IgD-negative memory B cell (primary cell): ENCODE measurements around the gene MIF4GD. TPM values are rescaled to one million over a fixed set of nuclear protein-coding genes. Genes with fewer than 3 reads are reported as not detected.

ENCODE experiments used
- H3K27ac Mint-ChIP-seq, 3 donors: one replicate each; pipeline ENCODE4 v1.8.0; 2020 to 2022; ENCODE audit warnings: mild to moderate bottlenecking in 3 of 3, mixed read lengths in 3 of 3, moderate library complexity in 1 of 3
- H3K27me3 Mint-ChIP-seq: one replicate; pipeline ENCODE4 v1.8.0; 2021; ENCODE audit warnings: mixed read lengths
- H3K36me3 Mint-ChIP-seq: one replicate; pipeline ENCODE4 v1.8.0; 2020; ENCODE audit warnings: mild to moderate bottlenecking, mixed read lengths
- H3K4me1 Mint-ChIP-seq, 3 donors: one replicate each; pipeline ENCODE4 v1.8.0; 2020 to 2022; ENCODE audit warnings: mixed read lengths in 3 of 3, mild to moderate bottlenecking in 1 of 3
- H3K4me3 Mint-ChIP-seq, 4 donors: one replicate each; pipeline ENCODE4 v1.8.0; 2020 to 2022; ENCODE audit warnings: mild to moderate bottlenecking in 4 of 4, mixed read lengths in 4 of 4, moderate library complexity in 3 of 4
- H3K9me3 Mint-ChIP-seq, 3 donors: one replicate each; pipeline ENCODE4 v1.8.0; 2020 to 2021; ENCODE audit warnings: mixed read lengths in 3 of 3, mild to moderate bottlenecking in 1 of 3
- polyA plus RNA-seq: library from polyadenylated mRNA; unstranded; fragments of 300-500 nt; fragmentation: Illumina TruSeq; gene quantifications from one replicate; pipeline ENCODE4 v1.2.3, GENCODE V29; 2021

The MIF4GD gene, protein sequence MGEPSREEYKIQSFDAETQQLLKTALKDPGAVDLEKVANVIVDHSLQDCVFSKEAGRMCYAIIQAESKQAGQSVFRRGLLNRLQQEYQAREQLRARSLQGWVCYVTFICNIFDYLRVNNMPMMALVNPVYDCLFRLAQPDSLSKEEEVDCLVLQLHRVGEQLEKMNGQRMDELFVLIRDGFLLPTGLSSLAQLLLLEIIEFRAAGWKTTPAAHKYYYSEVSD
- polyA plus RNA-seq, result 103 TPM

DNA sequence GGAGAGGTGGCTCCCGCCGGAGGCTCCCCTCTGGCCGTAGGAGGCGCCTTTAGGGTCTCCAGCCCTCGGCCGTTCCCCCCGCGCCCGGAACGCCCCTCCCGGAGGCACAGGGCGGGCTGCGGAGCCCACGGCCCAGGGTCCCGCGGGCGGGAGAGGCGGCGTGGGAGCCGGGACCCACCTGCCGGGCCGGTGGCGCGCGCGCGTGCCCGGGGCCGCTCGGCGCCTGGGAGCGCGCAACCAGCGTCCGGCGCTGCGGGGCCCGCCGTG lies at the start of gene MIF4GD:
Gene MIF4GD, minus strand, starts transcription at position 266 of the 267 bp plus-strand sequence. CDS start 1,036 bp downstream, outside the sequence.
- peak within 1 kb of the TSS; percentile 81 to 93 (median 93) for H3K4me3 Mint-ChIP-seq
- H3K27me3 Mint-ChIP-seq, result no peaks in the 10 kb centered on the region
- H3K27ac Mint-ChIP-seq, result peak within 1 kb of the TSS; percentile 16 to 91 (median 86)
- H3K9me3 Mint-ChIP-seq, result no peaks in the 10 kb centered on the region
- peaks cover 17 to 21% (median 18%) of the 10 kb centered on the region in 3 donors for H3K4me1 Mint-ChIP-seq
- peaks cover 3% of the 10 kb centered on the region for H3K36me3 Mint-ChIP-seq

DNA sequence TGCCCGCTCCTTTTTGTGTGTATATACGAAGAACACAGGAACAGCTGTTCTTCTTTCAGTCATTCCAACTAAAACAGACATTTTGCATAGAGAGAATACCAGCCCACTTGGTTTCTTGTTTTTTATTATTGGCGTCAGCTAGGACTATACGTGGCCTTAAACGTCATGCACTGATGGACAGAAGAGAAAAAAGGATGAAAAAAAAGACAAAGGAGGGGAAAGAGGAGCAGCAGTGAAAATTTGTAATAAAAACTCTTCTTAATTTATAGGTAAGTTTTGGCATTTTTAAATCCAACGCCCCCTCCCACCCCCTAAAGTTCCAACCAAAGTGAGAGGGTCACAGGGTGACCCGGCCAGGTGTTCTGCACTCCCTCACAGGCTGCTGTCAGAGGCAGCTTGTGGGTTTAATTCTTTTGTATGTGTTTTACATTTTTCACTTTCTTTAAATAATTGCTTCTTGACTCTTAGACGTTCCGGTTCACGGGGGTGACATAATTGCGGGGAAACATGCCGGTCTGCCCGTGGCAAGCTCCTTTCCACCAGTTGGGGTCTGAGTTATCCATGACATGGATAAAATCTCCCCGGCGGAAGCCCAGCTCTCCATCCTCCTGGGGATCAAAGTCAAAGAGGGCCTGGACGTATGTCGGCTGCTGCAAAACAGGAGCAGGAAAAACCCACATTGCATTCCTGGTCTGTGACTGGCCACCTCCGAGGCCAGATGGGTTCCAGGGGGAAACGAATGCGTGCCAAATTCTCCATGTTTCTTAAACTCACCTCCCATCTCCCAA lies 49.1 kb upstream of the MIF4GD start:
- H3K4me3 Mint-ChIP-seq, result peak overlapping the region; percentile 53 to 91 (median 60)

DNA sequence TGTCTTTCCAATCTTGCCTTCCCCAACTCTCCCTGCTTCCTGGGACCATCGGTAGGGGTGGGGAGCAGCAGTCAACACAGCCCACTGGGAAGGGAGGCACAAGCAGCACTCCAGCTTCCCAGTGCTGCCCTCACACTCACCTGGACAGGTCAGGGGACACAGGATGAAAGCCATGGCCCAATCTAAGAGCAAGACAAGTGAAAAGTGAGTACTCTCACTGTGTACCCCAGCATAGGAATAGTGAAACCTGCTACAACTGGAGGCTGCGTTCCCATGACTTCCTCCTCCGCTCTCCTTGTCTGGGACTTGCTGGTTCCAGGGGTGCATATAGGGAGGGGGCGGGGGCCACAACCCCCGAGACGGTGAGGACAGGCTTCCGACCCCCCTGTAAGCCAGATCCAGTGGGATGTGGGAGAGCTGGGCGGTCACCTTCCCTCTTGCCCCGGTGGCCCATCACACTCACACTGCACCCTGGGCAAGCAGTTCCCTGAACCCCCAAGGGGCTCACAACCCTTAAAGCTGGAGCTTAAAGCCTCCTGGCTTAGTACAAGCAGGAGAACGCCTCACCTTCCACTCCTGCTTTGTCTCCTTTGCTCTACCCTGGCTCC lies 47.7 kb upstream of the MIF4GD start:
- H3K9me3 Mint-ChIP-seq, result no peaks in the 10 kb centered on the region
- H3K4me3 Mint-ChIP-seq, result peak overlapping the region in 2 of 4 donors; percentile 22 to 33
- peak overlapping the region; percentile 92 to 95 (median 94) for H3K27ac Mint-ChIP-seq
- H3K36me3 Mint-ChIP-seq, result peaks cover 2% of the 10 kb centered on the region
- peaks cover 43 to 50% (median 45%) of the 10 kb centered on the region in 3 donors for H3K4me1 Mint-ChIP-seq
- H3K27me3 Mint-ChIP-seq, result no peaks in the 10 kb centered on the region

More for the DNA sequence above, 49.1 kb upstream of the MIF4GD start:
- Mint-ChIP-seq H3K9me3 (no peaks in the 10 kb centered on the region), H3K36me3 (peaks cover 2% of the 10 kb centered on the region), H3K27me3 (no peaks in the 10 kb centered on the region), H3K27ac (peak overlapping the region; percentile 89 to 95 (median 92)), H3K4me1 (peaks cover 38 to 47% (median 39%) of the 10 kb centered on the region in 3 donors)

DNA sequence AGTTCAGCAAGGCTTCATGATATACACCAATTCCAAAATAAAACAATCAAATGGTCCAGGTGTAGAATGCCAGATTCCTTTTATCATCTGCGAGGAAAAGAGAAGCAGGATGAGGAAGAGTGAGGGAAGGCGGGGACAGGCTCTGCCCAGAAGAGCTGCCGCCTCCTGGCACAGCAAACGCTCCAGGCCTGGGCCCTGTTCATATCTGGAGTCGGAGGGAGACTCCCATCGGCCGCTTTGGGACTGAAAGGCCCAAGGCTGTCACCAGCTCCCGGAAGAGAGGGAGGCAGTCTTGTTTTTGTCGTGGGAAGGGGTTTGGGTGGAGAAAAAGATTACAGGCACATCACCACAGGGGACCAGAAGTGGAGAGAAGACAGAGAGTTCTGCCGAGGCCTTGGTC lies 47.2 kb upstream of the MIF4GD start:
- H3K27ac Mint-ChIP-seq, result peak overlapping the region; percentile 92 to 95 (median 94)
- H3K27me3 Mint-ChIP-seq, result no peaks in the 10 kb centered on the region
- H3K36me3 Mint-ChIP-seq, result peaks cover 2% of the 10 kb centered on the region
- peak overlapping the region in 3 of 4 donors; percentile 22 to 63 (median 33) for H3K4me3 Mint-ChIP-seq
- peaks cover 40 to 47% (median 44%) of the 10 kb centered on the region in 3 donors for H3K4me1 Mint-ChIP-seq
- no peaks in the 10 kb centered on the region for H3K9me3 Mint-ChIP-seq

DNA sequence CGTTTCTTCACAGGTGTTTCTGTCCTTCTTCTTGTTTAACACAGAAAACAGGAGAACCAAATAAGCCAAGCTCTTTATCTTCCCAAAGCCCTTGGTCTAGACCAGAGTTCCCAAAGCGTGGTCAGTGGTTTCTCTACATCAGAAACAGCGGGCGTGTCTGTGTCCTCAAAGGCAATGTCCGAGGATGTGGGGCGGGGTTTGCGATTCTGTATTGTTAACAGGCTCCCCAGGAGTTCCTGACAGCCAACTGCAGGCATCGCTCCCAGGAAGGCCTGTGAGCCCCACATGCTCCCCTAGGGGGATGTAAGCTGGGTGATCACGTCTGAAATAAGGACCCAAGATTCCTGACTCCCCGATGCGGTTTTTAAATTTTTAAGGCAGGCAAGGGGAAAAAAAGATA lies 46.6 kb upstream of the MIF4GD start:
- H3K36me3 Mint-ChIP-seq, result no peaks in the 10 kb centered on the region
- H3K27ac Mint-ChIP-seq, result peak overlapping the region; percentile 92 to 95 (median 94)
- no peaks in the 10 kb centered on the region for H3K27me3 Mint-ChIP-seq
- peak overlapping the region in 1 of 4 donors; percentile 63 for H3K4me3 Mint-ChIP-seq
- H3K4me1 Mint-ChIP-seq, result peaks cover 40 to 46% (median 45%) of the 10 kb centered on the region in 3 donors
- no peaks in the 10 kb centered on the region for H3K9me3 Mint-ChIP-seq

DNA sequence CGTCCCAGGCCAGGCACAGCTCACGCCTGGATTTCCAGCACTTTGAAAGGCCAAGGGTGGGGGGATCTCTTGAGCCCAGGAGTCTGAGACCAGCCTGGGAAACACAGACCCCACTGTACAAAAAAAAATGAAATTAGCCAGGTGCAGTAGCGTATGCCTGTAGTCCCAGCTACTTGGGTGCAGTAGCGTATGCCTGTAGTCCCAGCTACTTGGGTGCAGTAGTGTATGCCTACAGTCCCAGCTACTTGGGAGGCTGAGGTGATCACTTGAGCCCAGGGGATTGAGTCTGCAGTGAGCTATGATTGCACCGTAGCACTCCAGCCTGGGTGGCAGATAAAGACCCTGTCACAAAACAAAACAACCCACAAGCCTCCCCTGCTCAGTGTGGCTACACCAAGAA lies 45.2 kb upstream of the MIF4GD start:
- Mint-ChIP-seq H3K4me3 (peak overlapping the region in 2 of 4 donors; percentile 74 to 88), H3K4me1 (peaks cover 42 to 56% (median 51%) of the 10 kb centered on the region in 3 donors), H3K27ac (peak overlapping the region; percentile 60 to 92 (median 65)), H3K27me3 (no peaks in the 10 kb centered on the region), H3K36me3 (no peaks in the 10 kb centered on the region), H3K9me3 (no peaks in the 10 kb centered on the region)

DNA sequence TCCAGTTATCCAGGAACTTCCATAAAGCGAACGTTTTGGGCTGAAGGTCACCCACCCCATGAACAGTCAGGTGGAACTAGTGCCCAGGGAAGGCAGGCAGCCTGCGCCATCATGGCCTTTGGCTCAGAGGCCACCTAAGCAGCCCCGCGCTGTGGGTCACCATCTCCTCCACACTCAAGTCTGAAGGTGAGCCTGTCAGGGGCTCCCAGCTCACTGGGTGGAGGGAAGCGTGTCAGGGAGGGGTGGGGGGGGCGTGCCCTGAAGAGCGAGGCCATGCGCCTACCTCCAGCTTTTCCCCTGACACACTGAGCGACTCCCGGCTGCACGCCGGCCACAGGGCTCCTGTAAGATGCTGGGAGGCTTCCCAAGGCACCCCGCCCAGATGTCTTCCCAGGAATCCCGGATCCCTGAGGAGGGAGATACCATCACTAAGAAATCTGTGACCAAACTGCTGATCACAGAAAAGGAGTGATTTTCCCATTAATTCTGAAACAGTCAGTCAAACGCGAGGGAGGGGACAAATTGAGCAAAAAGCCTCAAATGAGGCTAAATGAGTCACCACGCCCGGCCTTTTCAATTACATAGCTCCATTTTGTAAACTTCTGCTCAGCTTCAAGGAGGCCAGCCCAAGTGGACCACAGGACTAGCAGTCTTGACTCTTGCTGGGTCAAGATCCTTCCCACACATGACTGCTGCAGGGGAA lies 44.7 kb upstream of the MIF4GD start:
- H3K27ac Mint-ChIP-seq, result peak overlapping the region; percentile 60 to 92 (median 65)
- no peaks in the 10 kb centered on the region for H3K9me3 Mint-ChIP-seq
- H3K4me3 Mint-ChIP-seq, result peak overlapping the region in 2 of 4 donors; percentile 74 to 88
- H3K27me3 Mint-ChIP-seq, result no peaks in the 10 kb centered on the region
- H3K36me3 Mint-ChIP-seq, result no peaks in the 10 kb centered on the region
- peaks cover 41 to 50% (median 49%) of the 10 kb centered on the region in 3 donors for H3K4me1 Mint-ChIP-seq

DNA sequence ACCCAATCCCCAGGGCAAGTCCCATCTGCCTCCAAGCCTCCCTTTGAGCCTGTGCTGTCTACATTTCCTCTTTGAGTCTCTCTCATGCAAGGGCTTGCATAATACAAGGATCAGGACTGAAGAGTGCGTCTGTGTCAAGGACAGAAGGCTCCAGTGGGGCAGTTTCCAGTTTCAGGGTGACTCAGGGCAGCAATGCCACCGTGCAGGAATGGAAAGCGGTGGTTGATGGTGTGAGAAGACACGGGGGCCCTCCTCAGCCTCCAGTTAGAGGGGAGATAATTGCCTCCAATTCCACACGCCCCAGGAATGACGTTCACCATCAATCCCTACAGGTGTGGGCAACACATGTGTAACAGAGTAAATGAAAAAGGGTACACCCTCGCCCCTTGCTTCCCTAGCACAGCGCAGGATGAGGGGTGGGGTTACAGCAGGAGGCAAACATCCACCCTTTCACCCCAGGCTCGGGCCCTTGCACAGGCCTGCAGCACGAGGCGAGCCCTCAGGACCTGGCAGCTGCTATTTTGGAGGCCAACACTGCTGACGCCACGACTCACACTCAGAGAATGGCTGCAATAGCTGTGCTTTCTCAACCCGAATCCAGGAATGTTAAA lies 43.0 kb upstream of the MIF4GD start:
- H3K9me3 Mint-ChIP-seq, result no peaks in the 10 kb centered on the region
- H3K4me1 Mint-ChIP-seq, result peaks cover 29 to 40% (median 37%) of the 10 kb centered on the region in 3 donors
- H3K27ac Mint-ChIP-seq, result peak overlapping the region; percentile 26 to 94 (median 85)
- H3K27me3 Mint-ChIP-seq, result no peaks in the 10 kb centered on the region
- H3K36me3 Mint-ChIP-seq, result no peaks in the 10 kb centered on the region
- H3K4me3 Mint-ChIP-seq, result peak overlapping the region in 3 of 4 donors; percentile 3 to 81 (median 67)

DNA sequence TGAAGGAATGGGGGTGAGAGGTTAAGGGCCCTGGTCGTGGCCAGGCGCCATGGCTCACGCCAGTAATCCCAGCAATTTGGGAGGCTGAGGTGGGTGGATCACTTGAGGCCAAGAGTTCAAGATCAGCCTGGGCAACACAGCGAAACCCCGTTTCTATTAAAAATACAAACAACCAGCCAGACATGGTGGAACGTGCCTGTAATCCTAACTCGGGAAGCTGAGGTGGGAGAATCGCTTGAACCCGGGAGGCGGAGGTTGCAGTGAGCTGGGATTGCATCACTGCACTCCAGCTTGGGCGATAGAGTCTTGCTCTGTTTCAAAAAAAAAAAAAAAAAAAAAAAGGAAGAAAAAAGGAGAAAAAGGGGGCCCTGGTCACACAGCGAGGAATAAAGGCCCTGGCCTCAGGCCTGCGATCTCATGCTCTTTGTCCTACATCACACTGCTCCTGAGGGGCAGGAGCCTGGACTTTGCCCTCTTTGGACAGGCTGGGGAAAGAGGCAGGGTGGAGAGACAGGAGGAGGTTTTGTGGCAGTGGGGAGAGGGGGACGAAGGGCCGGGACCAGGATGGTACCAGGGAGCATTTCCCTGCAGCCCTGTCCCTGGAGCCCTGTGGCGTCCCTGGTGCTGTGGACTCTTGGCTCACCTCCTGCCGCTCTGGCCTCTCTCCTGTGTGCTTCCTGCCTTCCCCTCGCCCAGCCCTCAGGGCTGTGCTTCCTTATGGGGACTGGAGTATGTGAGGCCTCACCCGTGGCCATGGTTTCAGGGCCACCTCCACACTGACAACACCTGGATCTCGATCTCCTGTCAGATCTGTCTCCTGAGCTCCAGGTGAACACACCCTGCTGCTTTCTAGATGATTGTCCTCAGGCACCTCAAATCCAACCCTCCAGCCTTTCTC lies 38.0 kb upstream of the MIF4GD start:
- Mint-ChIP-seq H3K27ac (peak overlapping the region in 2 of 3 donors; percentile 23 to 78), H3K9me3 (no peaks in the 10 kb centered on the region), H3K4me1 (peaks cover 11 to 19% (median 16%) of the 10 kb centered on the region in 3 donors), H3K27me3 (no peaks in the 10 kb centered on the region), H3K36me3 (no peaks in the 10 kb centered on the region), H3K4me3 (peak overlapping the region in 1 of 4 donors; percentile 50)

DNA sequence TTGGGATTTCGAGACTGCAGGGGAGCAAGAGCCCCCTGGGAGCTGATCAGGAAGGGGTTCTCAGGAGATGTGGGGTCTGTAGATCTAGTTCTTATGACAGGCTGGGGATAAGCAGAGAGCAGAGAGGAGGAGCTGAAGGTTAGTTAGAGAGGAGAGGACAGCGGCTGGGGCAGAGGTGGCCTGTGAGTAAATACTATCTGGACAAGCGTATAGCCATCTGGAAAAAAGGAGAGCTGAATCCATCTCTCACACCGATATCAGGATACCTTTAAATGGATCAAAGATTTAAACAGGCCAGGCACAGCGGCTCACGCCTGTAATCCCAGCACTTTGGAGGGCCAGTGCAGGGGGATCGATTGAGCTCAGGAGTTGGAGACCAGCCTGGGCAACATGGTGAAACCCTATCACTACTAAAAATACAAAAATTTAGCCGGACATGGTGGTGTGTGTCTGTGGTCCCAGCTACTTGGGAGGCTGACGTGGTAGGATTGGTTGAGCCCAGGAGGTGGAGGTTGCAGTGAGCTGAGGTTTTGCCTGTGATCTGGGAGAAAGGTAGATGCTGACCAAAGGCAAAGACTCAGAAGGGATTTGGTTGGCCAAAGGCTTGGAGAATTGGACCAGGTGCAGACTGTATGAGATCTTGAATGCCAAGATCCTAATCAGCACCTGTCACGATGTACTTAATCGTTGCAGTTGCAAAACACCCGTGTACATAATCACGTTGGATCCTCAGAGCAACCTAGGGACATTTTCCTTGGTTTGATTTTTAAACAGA lies 37.1 kb upstream of the MIF4GD start:
- Mint-ChIP-seq H3K36me3 (no peaks in the 10 kb centered on the region), H3K9me3 (no peaks in the 10 kb centered on the region), H3K27ac (peak overlapping the region in 1 of 3 donors; percentile 23), H3K4me1 (peaks cover 6 to 14% (median 10%) of the 10 kb centered on the region in 3 donors), H3K4me3 (peak overlapping the region in 1 of 4 donors; percentile 50), H3K27me3 (no peaks in the 10 kb centered on the region)

DNA sequence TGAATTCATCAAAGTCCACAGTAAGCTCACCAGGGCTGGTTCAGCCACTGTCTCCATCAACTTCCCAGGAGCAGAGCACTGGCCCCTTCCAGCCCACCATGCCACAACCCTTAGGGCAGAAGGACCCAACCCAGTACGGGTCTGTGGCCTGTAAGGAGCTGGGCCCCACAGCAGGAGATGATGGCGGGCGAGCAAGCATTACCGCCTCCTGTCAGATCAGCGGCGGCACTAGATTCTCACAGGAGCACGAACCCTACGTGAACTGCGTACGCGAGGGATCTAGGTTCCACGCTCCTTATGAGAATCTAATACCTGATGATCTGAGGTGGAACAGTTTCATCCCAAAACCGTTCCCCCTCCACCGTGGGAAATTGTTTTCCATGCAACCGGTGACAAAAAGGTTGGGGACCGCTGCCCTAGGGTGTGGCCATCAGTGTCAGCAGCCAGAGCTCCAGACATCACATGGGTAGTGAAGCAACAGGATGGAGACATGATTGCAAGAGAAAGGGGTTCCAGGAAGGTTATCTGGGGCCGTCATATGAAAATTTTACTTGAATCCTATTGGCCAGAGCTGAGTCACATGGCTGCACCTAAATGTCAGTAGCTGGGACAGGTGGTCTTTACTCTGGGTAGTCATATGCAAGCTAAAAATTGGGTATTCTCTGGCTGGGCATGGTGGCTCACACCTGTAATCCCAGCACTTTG lies 30.6 kb upstream of the MIF4GD start:
- Mint-ChIP-seq H3K36me3 (peaks cover 1% of the 10 kb centered on the region), H3K27me3 (no peaks in the 10 kb centered on the region), H3K4me1 (peaks cover 8 to 9% (median 9%) of the 10 kb centered on the region in 3 donors), H3K9me3 (no peaks in the 10 kb centered on the region), H3K27ac (no peak overlapping the region), H3K4me3 (no peak overlapping the region)

DNA sequence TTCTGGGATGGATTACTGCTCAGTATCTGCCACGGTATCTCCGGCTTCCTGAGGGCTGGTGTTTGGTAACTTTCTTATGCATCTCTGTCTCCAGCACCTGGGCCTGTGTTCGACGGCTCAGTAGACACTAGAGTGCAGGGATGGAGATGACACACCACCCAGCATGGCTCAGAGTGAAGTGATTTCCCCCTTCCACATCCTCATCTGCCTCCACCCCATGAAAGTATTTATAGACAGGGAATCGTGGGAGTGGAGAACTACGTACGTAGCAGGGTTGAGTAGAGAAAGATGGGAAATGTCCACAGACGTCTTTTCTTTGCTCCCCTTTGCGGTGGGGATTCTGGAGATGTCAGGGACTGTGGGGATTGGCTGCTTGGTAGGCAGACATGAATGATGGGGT lies 30.0 kb upstream of the MIF4GD start:
- Mint-ChIP-seq H3K36me3 (peaks cover 1% of the 10 kb centered on the region), H3K27ac (no peak overlapping the region), H3K27me3 (no peaks in the 10 kb centered on the region), H3K4me1 (peaks cover 9 to 11% (median 11%) of the 10 kb centered on the region in 3 donors), H3K9me3 (no peaks in the 10 kb centered on the region), H3K4me3 (no peak overlapping the region)
